22Rv1 (cell line): ENCODE data around the gene RAN.

Source experiments
- ZFX ChIP-seq: fragments of 450-650 bp; IDR thresholded peaks from 2 replicates; pipeline ENCODE4 v1.6.1; 2017; ENCODE audit warnings: antibody characterized with exemption, borderline replicate concordance
- TF ChIP-seq, protein P1 (sequence below): fragments of 450-650 bp; IDR thresholded peaks from 2 replicates; pipeline ENCODE4 v1.5.1; 2017; ENCODE audit warnings: mild to moderate bottlenecking

DNA sequence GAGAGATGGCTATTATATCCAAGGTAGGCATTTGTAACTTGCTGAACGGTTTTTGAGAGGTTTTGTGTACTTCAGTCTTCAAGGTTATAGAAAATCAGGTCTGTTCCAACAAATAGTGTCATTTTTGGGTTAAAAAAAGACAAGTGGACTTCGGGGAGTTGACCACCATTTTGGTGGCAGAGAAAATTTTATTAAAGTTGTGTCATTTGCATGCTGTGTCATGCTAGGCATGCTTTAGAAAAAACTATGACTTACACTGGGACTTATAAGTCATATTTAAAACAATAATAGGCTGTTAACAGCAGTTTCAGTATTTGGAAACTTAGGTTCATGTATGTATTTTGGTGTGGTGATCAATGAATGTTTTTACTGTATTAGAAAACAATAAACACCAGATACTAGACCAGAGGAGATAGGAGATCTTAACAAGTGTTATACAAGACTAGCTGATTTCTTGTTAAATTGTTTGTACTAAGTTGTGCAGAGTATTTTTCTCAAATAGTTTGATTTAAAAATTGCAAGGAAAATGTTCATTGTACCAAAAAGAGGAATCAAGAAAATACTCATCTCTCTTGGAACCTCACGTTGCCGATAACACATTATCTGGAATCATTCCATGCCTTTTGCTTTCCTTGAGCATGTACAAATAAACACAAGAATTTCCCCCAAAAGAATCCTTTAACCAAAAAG, 1.4 kb downstream of the RAN start:
- TF ChIP-seq, protein P1, sequence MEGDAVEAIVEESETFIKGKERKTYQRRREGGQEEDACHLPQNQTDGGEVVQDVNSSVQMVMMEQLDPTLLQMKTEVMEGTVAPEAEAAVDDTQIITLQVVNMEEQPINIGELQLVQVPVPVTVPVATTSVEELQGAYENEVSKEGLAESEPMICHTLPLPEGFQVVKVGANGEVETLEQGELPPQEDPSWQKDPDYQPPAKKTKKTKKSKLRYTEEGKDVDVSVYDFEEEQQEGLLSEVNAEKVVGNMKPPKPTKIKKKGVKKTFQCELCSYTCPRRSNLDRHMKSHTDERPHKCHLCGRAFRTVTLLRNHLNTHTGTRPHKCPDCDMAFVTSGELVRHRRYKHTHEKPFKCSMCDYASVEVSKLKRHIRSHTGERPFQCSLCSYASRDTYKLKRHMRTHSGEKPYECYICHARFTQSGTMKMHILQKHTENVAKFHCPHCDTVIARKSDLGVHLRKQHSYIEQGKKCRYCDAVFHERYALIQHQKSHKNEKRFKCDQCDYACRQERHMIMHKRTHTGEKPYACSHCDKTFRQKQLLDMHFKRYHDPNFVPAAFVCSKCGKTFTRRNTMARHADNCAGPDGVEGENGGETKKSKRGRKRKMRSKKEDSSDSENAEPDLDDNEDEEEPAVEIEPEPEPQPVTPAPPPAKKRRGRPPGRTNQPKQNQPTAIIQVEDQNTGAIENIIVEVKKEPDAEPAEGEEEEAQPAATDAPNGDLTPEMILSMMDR, result no peak
- no peak for TF ChIP-seq ZFX
